Activated CD4-positive, alpha-beta T cell treated with anti-CD3 and anti-CD28 coated beads for 36 hours (primary cell): ENCODE data around the gene CHD3. TPM values are rescaled to one million over a fixed set of nuclear protein-coding genes. Genes with fewer than 3 reads are reported as not detected.

Experiments
- ATAC-seq: fragments of 200-7000 bp; cut with Tn5 transposase; one replicate; pipeline ENCODE4 v1.10.0; 2021; ENCODE audit warnings: mild to moderate bottlenecking, moderate library complexity
- CTCF ChIA-PET: fragments of 350-600 bp; sonication (Branson Sonifier 250); formaldehyde crosslinking; loops from one replicate; lab custom pipeline; 2021; ENCODE audit warnings: antibody characterized with exemption; lab: Charles Lee
- POLR2A ChIA-PET: fragments of 350-600 bp; sonication (Branson Sonifier 250); formaldehyde crosslinking; loops from one replicate; lab custom pipeline; 2021; ENCODE audit warnings: antibody characterized with exemption, inconsistent platforms; lab: Charles Lee
- DNase-seq: peaks from one replicate; pipeline ENCODE4 v3.0.0-alpha.2; 2020
- H3K27ac Mint-ChIP-seq: one replicate; pipeline ENCODE4 v1.8.0; 2021; ENCODE audit warnings: mixed read lengths
- H3K27me3 Mint-ChIP-seq: one replicate; pipeline ENCODE4 v1.8.0; 2021; ENCODE audit warnings: mixed read lengths
- H3K36me3 Mint-ChIP-seq: one replicate; pipeline ENCODE4 v1.8.0; 2021; ENCODE audit warnings: low read depth, mixed read lengths
- H3K4me1 Mint-ChIP-seq: one replicate; pipeline ENCODE4 v1.8.0; 2021; ENCODE audit warnings: mixed read lengths
- H3K4me3 Mint-ChIP-seq: one replicate; pipeline ENCODE4 v1.8.0; 2021; ENCODE audit warnings: mild to moderate bottlenecking, moderate library complexity, mixed read lengths
- H3K9me3 Mint-ChIP-seq: one replicate; pipeline ENCODE4 v1.8.0; 2021; ENCODE audit warnings: low read depth, mixed read lengths
- intact Hi-C, 2 experiments: fragments of 100-400 bp; cut with DNase I in 1 of 2; cut with micrococcal nuclease in 1 of 2; formaldehyde crosslinking; loops; one replicate each; pipeline versions ENCODE4 v1.14.2 to v1.15.1; 2022 to 2024; cut with DNase I, micrococcal nuclease
- total RNA-seq, 2 experiments: library from RNA; stranded (reverse); gene quantifications; one replicate each; pipeline ENCODE4 v1.2.3, GENCODE V29; 2021

Gene CHD3
- total RNA-seq, 2 experiments from 2014 or later = 145 to 161 TPM

DNA sequence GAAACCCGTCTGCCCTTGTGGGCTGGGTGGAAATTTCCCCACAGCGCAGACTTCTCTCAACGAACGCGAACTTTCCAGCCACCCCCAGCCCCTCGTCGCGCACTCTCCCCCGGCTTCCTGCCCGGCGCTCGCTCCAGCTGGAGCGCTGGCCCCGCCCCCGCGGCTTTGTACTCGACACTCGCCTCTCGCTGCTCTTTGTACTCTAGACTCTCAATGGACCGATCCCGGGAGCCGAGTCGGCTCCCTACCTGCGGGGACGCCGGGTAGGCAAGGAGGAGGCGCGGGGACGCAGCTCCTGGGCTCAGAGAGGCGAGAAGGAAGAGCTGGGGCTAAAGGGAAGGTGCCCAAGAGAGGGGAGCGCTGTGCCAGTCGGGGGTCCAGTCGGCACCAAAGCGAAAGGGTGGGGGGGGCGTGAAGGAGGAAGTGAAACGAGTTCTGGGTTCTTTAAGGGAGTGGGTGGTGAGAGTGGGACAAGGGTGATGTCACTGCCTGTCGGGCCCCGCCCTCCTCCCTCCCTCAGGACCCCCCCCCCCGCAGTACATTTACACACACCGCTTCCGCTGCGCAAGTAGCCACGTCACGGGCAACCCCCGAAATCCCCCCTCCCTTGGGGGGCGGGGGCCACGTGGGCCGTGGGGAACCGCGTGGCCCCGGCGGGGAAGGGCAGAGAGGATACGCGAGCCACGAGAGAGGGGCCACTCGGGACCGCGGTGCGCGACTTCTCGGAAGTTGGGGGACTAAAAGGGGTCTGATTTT is 44.9 kb upstream of the CHD3 start:
- no peaks in the 10 kb centered on the region for H3K9me3 Mint-ChIP-seq
- H3K4me1 Mint-ChIP-seq = peaks cover 46% of the 10 kb centered on the region
- peak overlapping the region; percentile 97 for H3K4me3 Mint-ChIP-seq
- intact Hi-C loops = loop anchor here (1.0 to 10.0 kb wide), 22 partner anchors 8 to 829 kb away; partner anchors contain the start of genes NAA38 (in 2 of the 2), CNTROB (in 1 of the 2), CTDNEP1 (in 1 of the 2) and EIF5A (in 1 of the 2)
- peak; percentile 20 for ATAC-seq
- no peaks in the 10 kb centered on the region for H3K27me3 Mint-ChIP-seq
- peaks cover 37% of the 10 kb centered on the region for H3K36me3 Mint-ChIP-seq
- H3K27ac Mint-ChIP-seq = peak overlapping the region; percentile 96
- DNase-seq = peak; percentile 94
- ChIA-PET POLR2A (no interaction called here), CTCF (interaction anchor here (0.6 to 2.5 kb wide), 4 partner anchors 9 to 294 kb away, joined by 3 to 18 read pairs (median 3); partner anchors contain the start of gene KDM6B)

DNA sequence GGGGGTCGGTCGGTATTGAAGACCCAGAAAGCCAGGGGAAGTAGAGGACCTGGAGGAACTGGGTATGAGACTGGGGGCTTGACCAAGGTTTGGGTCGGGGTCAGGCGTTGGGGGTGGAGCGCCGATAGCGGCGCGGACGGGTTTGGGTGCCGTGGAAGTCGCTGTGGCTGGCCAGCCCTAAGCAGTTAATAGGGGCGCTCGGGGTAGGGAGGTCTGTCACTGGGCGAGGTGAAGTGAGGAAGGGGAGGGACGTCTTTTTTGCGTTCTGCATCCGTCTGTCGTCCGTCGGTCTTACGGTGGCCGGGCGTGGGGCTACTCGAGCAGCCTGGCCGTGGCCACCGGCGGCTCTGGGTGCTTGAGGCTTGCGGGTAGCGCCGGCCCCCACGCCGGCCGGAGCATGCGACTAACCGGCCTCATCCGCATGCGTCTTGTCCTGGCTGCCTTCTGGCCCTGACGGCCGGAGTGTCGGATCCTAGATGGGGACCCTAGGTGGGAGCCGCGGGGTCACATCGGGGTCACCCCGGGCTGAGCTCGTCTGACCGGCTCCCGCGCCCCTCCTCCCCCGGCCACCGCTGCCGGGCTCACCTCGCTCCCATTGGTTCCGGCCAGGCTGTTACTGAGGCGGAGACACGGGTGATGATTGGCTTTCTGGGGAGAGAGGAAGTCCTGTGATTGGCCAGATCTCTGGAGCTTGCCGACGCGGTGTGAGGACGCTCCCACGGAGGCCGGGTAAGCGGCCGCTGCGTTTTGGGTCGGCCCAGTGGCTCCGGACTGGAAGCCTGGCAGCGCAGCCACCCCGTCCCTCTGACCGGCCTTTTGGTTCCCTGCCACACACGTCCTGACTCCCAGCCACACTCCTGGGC is 44.1 kb upstream of the CHD3 start:
- peak overlapping the region; percentile 97 for H3K4me3 Mint-ChIP-seq
- peak overlapping the region; percentile 96 for H3K27ac Mint-ChIP-seq
- H3K9me3 Mint-ChIP-seq = no peaks in the 10 kb centered on the region
- ChIA-PET POLR2A (interaction anchor here (0.6 to 1.6 kb wide), 8 partner anchors 9 to 602 kb away, joined by 3 to 6 read pairs (median 4); partner anchors contain the start of genes GABARAP, NAA38 and TP53), CTCF (interaction anchor here (0.6 to 2.5 kb wide), 12 partner anchors 10 to 264 kb away, joined by 3 to 18 read pairs (median 4); partner anchors contain the start of genes KCNAB3, KDM6B and NAA38)
- H3K4me1 Mint-ChIP-seq = peaks cover 40% of the 10 kb centered on the region
- DNase-seq = peak; percentile 92
- intact Hi-C loops = loop anchor here (1.0 to 10.0 kb wide), 15 partner anchors 9 to 800 kb away; partner anchors contain the start of genes NAA38 (in 2 of the 2), CNTROB (in 1 of the 2), CTDNEP1 (in 1 of the 2) and ELP5 (in 1 of the 2)
- H3K27me3 Mint-ChIP-seq = no peaks in the 10 kb centered on the region
- peak; percentile 51 for ATAC-seq
- H3K36me3 Mint-ChIP-seq = peaks cover 35% of the 10 kb centered on the region

DNA sequence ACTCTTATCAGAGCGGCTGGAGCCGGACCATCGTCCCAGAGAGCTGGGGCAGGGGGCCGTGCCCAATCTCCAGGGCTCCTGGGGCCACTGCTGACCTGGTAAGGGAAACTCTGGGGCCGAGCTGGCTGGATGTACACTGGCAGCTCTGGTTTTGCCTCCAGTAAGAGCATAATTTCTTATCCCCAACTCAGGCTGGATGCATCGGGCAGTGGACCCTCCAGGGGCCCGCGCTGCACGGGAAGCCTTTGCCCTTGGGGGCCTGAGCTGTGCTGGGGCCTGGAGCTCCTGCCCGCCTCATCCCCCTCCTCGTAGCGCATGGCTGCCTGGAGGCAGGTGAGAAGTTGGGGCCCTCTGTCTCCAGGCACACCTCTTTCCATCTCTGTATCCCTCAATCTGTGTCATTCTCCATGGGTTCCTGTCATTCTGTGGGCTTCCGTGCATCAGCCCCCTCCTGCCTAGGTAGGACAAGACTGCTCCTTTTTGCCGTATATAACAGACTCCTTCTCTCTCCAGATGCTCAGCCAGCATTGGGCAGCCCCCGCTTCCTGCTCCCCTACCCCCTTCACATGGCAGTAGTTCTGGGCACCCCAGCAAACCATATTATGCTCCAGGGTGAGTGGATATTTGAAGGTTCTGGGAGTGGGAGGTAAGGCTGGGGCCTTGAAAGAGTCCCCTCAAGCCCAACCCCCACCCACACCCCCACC is 43.1 kb upstream of the CHD3 start:
- Mint-ChIP-seq H3K9me3 (no peaks in the 10 kb centered on the region), H3K36me3 (peaks cover 34% of the 10 kb centered on the region), H3K27ac (peak overlapping the region; percentile 67), H3K4me3 (peak overlapping the region; percentile 97), H3K4me1 (peaks cover 40% of the 10 kb centered on the region), H3K27me3 (no peaks in the 10 kb centered on the region)
- DNase-seq (no peak), ATAC-seq (no peak)
- ChIA-PET CTCF (interaction anchor here (0.5 to 2.5 kb wide), 10 partner anchors 11 to 1420 kb away, joined by 3 to 18 read pairs (median 4); partner anchors contain the start of genes KCNAB3, KDM6B and NAA38), POLR2A (interaction anchor here (0.6 to 1.6 kb wide), 7 partner anchors 10 to 603 kb away, joined by 3 to 6 read pairs (median 3); partner anchors contain the start of genes GABARAP and NAA38)
- intact Hi-C loops = loop anchor here (10.0 kb wide), 2 partner anchors 361 to 801 kb away; partner anchors contain the start of genes POLR2A (in 1 of the 2), SLC16A11 (in 1 of the 2) and SLC35G6 (in 1 of the 2)

DNA sequence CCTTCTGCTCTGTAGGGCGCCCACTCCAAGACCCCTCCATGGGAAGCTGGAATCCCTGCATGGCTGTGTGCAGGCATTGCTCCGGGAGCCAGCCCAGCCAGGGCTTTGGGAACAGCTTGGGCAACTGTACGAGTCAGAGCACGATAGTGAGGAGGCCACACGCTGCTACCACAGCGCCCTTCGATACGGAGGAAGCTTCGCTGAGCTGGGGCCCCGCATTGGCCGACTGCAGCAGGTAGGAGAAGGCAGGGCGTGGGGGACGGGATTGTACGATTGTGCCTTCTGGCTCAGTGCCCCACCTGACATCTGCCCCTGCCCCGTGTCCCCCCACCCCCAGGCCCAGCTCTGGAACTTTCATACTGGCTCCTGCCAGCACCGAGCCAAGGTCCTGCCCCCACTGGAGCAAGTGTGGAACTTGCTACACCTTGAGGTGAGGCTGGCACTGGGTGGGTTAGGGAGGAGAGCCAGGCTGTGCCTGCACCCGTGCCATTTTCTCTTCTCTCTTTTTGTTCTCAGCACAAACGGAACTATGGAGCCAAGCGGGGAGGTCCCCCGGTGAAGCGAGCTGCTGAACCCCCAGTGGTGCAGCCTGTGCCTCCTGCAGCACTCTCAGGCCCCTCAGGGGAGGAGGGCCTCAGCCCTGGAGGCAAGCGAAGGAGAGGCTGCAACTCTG is 42.4 kb upstream of the CHD3 start:
- ATAC-seq = no peak
- H3K9me3 Mint-ChIP-seq = no peaks in the 10 kb centered on the region
- no peaks in the 10 kb centered on the region for H3K27me3 Mint-ChIP-seq
- ChIA-PET CTCF (interaction anchor here (0.5 to 2.5 kb wide), 5 partner anchors 11 to 1419 kb away, joined by 3 to 18 read pairs (median 5); partner anchors contain the start of genes KDM6B and NAA38), POLR2A (interaction anchor here (1.6 kb wide), 1 partner anchor 11 kb away, joined by 6 read pairs; the partner anchor contains the start of gene NAA38)
- peak overlapping the region; percentile 97 for H3K4me3 Mint-ChIP-seq
- intact Hi-C loops = loop anchor here (10.0 kb wide), 2 partner anchors 361 to 801 kb away; partner anchors contain the start of genes POLR2A (in 1 of the 2), SLC16A11 (in 1 of the 2) and SLC35G6 (in 1 of the 2)
- no peak for DNase-seq
- peaks cover 34% of the 10 kb centered on the region for H3K36me3 Mint-ChIP-seq
- peaks cover 40% of the 10 kb centered on the region for H3K4me1 Mint-ChIP-seq
- no peak overlapping the region for H3K27ac Mint-ChIP-seq

DNA sequence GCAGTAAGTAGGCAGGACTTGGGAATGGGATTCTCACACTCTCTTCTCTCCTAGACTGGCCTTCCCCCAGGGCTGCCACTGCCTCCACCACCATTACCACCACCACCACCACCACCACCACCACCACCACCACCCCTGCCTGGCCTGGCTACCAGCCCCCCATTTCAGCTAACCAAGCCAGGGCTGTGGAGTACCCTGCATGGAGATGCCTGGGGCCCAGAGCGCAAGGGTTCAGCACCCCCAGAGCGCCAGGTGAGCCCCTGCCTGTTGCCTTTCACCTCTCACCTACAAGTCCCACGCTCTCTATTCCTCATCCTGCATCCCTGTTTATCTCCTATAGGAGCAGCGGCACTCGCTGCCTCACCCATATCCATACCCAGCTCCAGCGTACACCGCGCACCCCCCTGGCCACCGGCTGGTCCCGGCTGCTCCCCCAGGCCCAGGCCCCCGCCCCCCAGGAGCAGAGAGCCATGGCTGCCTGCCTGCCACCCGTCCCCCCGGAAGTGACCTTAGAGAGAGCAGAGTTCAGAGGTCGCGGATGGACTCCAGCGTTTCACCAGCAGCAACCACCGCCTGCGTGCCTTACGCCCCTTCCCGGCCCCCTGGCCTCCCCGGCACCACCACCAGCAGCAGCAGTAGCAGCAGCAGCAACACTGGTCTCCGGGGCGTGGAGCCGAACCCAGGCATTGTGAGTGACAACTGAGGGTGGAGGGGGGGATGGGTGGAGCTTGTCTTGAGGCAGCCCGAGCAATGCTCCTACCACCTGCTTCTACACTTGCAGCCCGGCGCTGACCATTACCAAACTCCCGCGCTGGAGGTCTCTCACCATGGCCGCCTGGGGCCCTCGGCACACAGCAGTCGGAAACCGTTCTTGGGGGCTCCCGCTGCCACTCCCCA is 41.6 kb upstream of the CHD3 start:
- ChIA-PET CTCF (interaction anchor here (0.5 to 0.8 kb wide), 4 partner anchors 33 to 517 kb away, joined by 3 read pairs; no protein-coding TSS in a partner anchor), POLR2A (no interaction called here)
- Mint-ChIP-seq H3K4me1 (peaks cover 43% of the 10 kb centered on the region), H3K27ac (no peak overlapping the region), H3K4me3 (peak overlapping the region; percentile 97), H3K9me3 (no peaks in the 10 kb centered on the region), H3K27me3 (no peaks in the 10 kb centered on the region), H3K36me3 (peaks cover 39% of the 10 kb centered on the region)
- no peak for ATAC-seq
- DNase-seq = no peak
- intact Hi-C loops = loop anchor here (10.0 kb wide), 2 partner anchors 362 to 802 kb away; partner anchors contain the start of genes POLR2A (in 1 of the 2), SLC16A11 (in 1 of the 2) and SLC35G6 (in 1 of the 2)

DNA sequence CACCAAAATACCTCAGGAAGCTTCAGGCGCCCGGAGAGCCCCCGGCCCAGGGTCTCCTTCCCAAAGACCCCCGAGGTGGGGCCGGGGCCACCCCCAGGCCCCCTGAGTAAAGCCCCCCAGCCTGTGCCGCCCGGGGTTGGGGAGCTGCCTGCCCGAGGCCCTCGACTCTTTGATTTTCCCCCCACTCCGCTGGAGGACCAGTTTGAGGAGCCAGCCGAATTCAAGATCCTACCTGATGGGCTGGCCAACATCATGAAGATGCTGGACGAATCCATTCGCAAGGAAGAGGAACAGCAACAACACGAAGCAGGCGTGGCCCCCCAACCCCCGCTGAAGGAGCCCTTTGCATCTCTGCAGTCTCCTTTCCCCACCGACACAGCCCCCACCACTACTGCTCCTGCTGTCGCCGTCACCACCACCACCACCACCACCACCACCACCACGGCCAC is 40.4 kb upstream of the CHD3 start:
- intact Hi-C loops = loop anchor here (10.0 kb wide), 2 partner anchors 363 to 803 kb away; partner anchors contain the start of genes POLR2A (in 1 of the 2), SLC16A11 (in 1 of the 2) and SLC35G6 (in 1 of the 2)
- no peaks in the 10 kb centered on the region for H3K27me3 Mint-ChIP-seq
- ChIA-PET POLR2A (no interaction called here), CTCF (interaction anchor here (0.8 kb wide), 1 partner anchor 34 kb away, joined by 3 read pairs; no protein-coding TSS in a partner anchor)
- H3K4me1 Mint-ChIP-seq = peaks cover 48% of the 10 kb centered on the region
- H3K36me3 Mint-ChIP-seq = peaks cover 48% of the 10 kb centered on the region
- ATAC-seq = no peak
- no peak overlapping the region for H3K27ac Mint-ChIP-seq
- H3K9me3 Mint-ChIP-seq = no peaks in the 10 kb centered on the region
- H3K4me3 Mint-ChIP-seq = no peak overlapping the region
- no peak for DNase-seq

DNA sequence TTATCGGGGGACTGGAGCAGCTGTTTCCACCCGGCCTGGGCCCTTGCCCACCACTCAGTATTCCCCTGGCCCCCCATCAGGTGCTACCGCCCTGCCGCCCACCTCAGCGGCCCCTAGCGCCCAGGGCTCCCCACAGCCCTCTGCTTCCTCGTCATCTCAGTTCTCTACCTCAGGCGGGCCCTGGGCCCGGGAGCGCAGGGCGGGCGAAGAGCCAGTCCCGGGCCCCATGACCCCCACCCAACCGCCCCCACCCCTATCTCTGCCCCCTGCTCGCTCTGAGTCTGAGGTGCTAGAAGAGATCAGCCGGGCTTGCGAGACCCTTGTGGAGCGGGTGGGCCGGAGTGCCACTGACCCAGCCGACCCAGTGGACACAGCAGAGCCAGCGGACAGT is 39.9 kb upstream of the CHD3 start:
- Mint-ChIP-seq H3K27ac (no peak overlapping the region), H3K9me3 (no peaks in the 10 kb centered on the region), H3K27me3 (no peaks in the 10 kb centered on the region), H3K4me3 (no peak overlapping the region), H3K4me1 (peaks cover 49% of the 10 kb centered on the region), H3K36me3 (peaks cover 48% of the 10 kb centered on the region)
- intact Hi-C loops = loop anchor here (10.0 kb wide), 2 partner anchors 364 to 804 kb away; partner anchors contain the start of genes POLR2A (in 1 of the 2), SLC16A11 (in 1 of the 2) and SLC35G6 (in 1 of the 2)
- ChIA-PET CTCF (interaction anchor here (0.9 to 3.3 kb wide), 3 partner anchors 14 to 67 kb away, joined by 3 to 18 read pairs (median 4); no protein-coding TSS in a partner anchor), POLR2A (interaction anchor here (0.5 kb wide), 1 partner anchor 163 kb away, joined by 5 read pairs; no protein-coding TSS in a partner anchor)
- DNase-seq (no peak), ATAC-seq (no peak)

DNA sequence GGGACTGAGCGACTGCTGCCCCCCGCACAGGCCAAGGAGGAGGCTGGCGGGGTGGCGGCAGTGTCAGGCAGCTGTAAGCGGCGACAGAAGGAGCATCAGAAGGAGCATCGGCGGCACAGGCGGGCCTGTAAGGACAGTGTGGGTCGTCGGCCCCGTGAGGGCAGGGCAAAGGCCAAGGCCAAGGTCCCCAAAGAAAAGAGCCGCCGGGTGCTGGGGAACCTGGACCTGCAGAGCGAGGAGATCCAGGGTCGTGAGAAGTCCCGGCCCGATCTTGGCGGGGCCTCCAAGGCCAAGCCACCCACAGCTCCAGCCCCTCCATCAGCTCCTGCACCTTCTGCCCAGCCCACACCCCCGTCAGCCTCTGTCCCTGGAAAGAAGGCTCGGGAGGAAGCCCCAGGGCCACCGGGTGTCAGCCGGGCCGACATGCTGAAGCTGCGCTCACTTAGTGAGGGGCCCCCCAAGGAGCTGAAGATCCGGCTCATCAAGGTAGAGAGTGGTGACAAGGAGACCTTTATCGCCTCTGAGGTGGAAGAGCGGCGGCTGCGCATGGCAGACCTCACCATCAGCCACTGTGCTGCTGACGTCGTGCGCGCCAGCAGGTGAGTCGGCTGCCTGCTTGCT is 39.3 kb upstream of the CHD3 start:
- DNase-seq = no peak
- no peaks in the 10 kb centered on the region for H3K27me3 Mint-ChIP-seq
- intact Hi-C loops = loop anchor here (10.0 kb wide), 2 partner anchors 364 to 804 kb away; partner anchors contain the start of genes POLR2A (in 1 of the 2), SLC16A11 (in 1 of the 2) and SLC35G6 (in 1 of the 2)
- H3K4me3 Mint-ChIP-seq = peak overlapping the region; percentile 61
- no peak for ATAC-seq
- H3K36me3 Mint-ChIP-seq = peaks cover 50% of the 10 kb centered on the region
- ChIA-PET CTCF (interaction anchor here (0.9 to 3.3 kb wide), 4 partner anchors 14 to 73 kb away, joined by 3 to 18 read pairs (median 4); no protein-coding TSS in a partner anchor), POLR2A (interaction anchor here (0.5 kb wide), 1 partner anchor 163 kb away, joined by 5 read pairs; no protein-coding TSS in a partner anchor)
- peaks cover 52% of the 10 kb centered on the region for H3K4me1 Mint-ChIP-seq
- no peaks in the 10 kb centered on the region for H3K9me3 Mint-ChIP-seq
- H3K27ac Mint-ChIP-seq = no peak overlapping the region
